ENCODE measurements around the gene B4GALT3. TPM values are rescaled to one million over a fixed set of nuclear protein-coding genes. Genes with fewer than 3 reads are reported as not detected.

B4GALT3 gene
- total and polyA plus RNA-seq, 9 of the 15 experiments (the other 6 are each of a cell fraction or from before 2014, with no cell fraction given), result 31.2 to 103 (median 46.1) TPM

- TF ChIP-seq, protein P1, sequence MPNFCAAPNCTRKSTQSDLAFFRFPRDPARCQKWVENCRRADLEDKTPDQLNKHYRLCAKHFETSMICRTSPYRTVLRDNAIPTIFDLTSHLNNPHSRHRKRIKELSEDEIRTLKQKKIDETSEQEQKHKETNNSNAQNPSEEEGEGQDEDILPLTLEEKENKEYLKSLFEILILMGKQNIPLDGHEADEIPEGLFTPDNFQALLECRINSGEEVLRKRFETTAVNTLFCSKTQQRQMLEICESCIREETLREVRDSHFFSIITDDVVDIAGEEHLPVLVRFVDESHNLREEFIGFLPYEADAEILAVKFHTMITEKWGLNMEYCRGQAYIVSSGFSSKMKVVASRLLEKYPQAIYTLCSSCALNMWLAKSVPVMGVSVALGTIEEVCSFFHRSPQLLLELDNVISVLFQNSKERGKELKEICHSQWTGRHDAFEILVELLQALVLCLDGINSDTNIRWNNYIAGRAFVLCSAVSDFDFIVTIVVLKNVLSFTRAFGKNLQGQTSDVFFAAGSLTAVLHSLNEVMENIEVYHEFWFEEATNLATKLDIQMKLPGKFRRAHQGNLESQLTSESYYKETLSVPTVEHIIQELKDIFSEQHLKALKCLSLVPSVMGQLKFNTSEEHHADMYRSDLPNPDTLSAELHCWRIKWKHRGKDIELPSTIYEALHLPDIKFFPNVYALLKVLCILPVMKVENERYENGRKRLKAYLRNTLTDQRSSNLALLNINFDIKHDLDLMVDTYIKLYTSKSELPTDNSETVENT (CRISPR knock-in tag; IDR thresholded peaks at IDR 0.05), result no peak
- TF ChIP-seq ZNF280B (CRISPR knock-in tag; IDR thresholded peaks at IDR 0.05) (no peak), POLR3A (IDR thresholded peaks at IDR 0.05; ENCODE audit: borderline replicate concordance, extremely low read depth, insufficient read depth, insufficient read length) (no peak), LARP7 (IDR thresholded peaks at IDR 0.05) (no peak), HMG20B (CRISPR knock-in tag; IDR thresholded peaks at IDR 0.05) (no peak), ARID2 (IDR thresholded peaks at IDR 0.05) (no peak)
Measured at GRCh38 chr1:161172349-161172748, 5.0 kb downstream of the B4GALT3 start (continued).

- peaks cover 37% of the 10 kb centered on the region for H3K79me2 ChIP-seq (ENCODE audit: control insufficient read depth, insufficient read depth, low read length)
- H3K9ac ChIP-seq (ENCODE audit: insufficient read depth in 1 of 2, low read depth in 2 of 2, low read length in 2 of 2), result peak overlapping the region in 1 of 2 experiments; percentile 27; a peak in 1 of 4 replicates
- no peak overlapping the region for H3K4me2 ChIP-seq (ENCODE audit: insufficient read depth, low read length)
- intact Hi-C loops (cut with micrococcal nuclease), result loop anchor here (10.0 kb wide), 1 partner anchor 337 kb away; no protein-coding TSS in a partner anchor
- ChIA-PET CTCF (ENCODE audit: low intra/inter-chr PET ratio) (no interaction called here), POLR2A (interaction anchor here (3.0 to 3.1 kb wide), 2 partner anchors 11 to 14 kb away, joined by 10 to 12 read pairs; no protein-coding TSS in a partner anchor)
- H3K4me1 ChIP-seq (replicated peaks in 1 of 2; ENCODE audit: control insufficient read depth in 2 of 2, insufficient read depth in 2 of 2, low read length in 2 of 2), result peaks cover 19 to 44% of the 10 kb centered on the region in 2 experiments; a peak in 4 of 5 replicates
- H2AFZ ChIP-seq (ENCODE audit: low read depth, low read length), result no peak overlapping the region
- in situ Hi-C loops (cut with MboI), result no loop called here
- DNase-seq (ENCODE audit: extremely low read depth in 1 of 4, low spot score in 3 of 4) (no peak), FAIRE-seq (no peak), ATAC-seq (no peak)
- peaks cover 83% of the 10 kb centered on the region for H3K36me3 ChIP-seq (ENCODE audit: control insufficient read depth, insufficient read depth, low read length)
- H3K4me3 ChIP-seq, result no peak overlapping the region
- no peak overlapping the region for H3K27ac ChIP-seq (ENCODE audit: extremely low read depth, low read depth, low read length)
- no peaks in the 10 kb centered on the region for H3K9me3 ChIP-seq (replicated peaks; ENCODE audit: control insufficient read depth, insufficient read depth, low read depth, low read length)
- H3K9me1 ChIP-seq (ENCODE audit: control insufficient read depth, insufficient read depth, low read length), result no peaks in the 10 kb centered on the region
- H4K20me1 ChIP-seq (replicated peaks; ENCODE audit: control insufficient read depth, insufficient read depth, low read length), result no peaks in the 10 kb centered on the region
- no TSS peak for BruUV-seq (replicated peaks)
- no peaks in the 10 kb centered on the region for H3K27me3 ChIP-seq (ENCODE audit: control insufficient read depth in 2 of 2, insufficient read depth in 2 of 2, low read length in 2 of 2)
- 93% methylated on average over 10 of the region's 12 CpGs for WGBS (ENCODE audit: insufficient coverage, low coverage, missing lambda C conversion rate)
- TF ChIP-seq RBFOX2 (IDR thresholded peaks at IDR 0.05; ENCODE audit: low read depth, low read length), result peak; percentile 37; the same call in 1 of the 2 replicates
- TF ChIP-seq VEZF1 (CRISPR knock-in tag; IDR thresholded peaks at IDR 0.05), result no peak
Measured at GRCh38 chr1:161171696-161172095, 5.6 kb downstream of the B4GALT3 start.

All from K562 (cell line).